ENCODE measurements around the gene TAF9.
"Not testable (repeated sequence)": the region's sequence is repeated elsewhere in the genome, so short reads cannot be mapped to it uniquely, and the experiment has no call there.

TAF9 gene

GRCh38 chr5:69335341-69335935, 33.9 kb downstream of the TAF9 start:
- Histone ChIP-seq H3K14ac (ENCODE audit: low read length) (no peak overlapping the region), H2BK120ac (ENCODE audit: low read depth, low read length) (no peak overlapping the region), H2BK15ac (ENCODE audit: low read length) (no peak overlapping the region), H3K4ac (ENCODE audit: low read length) (no peak overlapping the region), H3K4me1 (ENCODE audit: control insufficient read depth in 2 of 2, insufficient read depth in 1 of 2, low read depth in 1 of 2, low read length in 2 of 2) (no peaks in the 10 kb centered on the region), H3K4me3 (ENCODE audit: low read length in 2 of 2) (no peak overlapping the region), H3K79me1 (ENCODE audit: low read depth, low read length) (no peaks in the 10 kb centered on the region), H3K27ac (replicated peaks; ENCODE audit: low read length) (no peak overlapping the region), H2BK12ac (ENCODE audit: low read length) (no peak overlapping the region), H3K27me3 (ENCODE audit: control insufficient read depth in 3 of 3, insufficient read depth in 3 of 3, low read depth in 1 of 3, low read length in 3 of 3) (no peaks in the 10 kb centered on the region), H3K9ac (ENCODE audit: low read depth, low read length, poor library complexity) (no peak overlapping the region), H4K91ac (ENCODE audit: low read depth, low read length, poor library complexity) (no peak overlapping the region), H4K8ac (ENCODE audit: low read depth, low read length) (no peak overlapping the region), H3K4me2 (ENCODE audit: insufficient read depth, low read length, poor library complexity, severe bottlenecking) (no peak overlapping the region), H2AFZ (ENCODE audit: low read length) (no peak overlapping the region), H2BK5ac (ENCODE audit: low read length) (no peak overlapping the region), H3K18ac (ENCODE audit: low read length) (no peak overlapping the region), H3K36me3 (replicated peaks in 1 of 2; ENCODE audit: control insufficient read depth in 2 of 2, insufficient read depth in 2 of 2, low read length in 2 of 2) (no peaks in the 10 kb centered on the region), H3K9me3 (replicated peaks in 1 of 2; ENCODE audit: control insufficient read depth in 2 of 2, insufficient read depth in 1 of 2, low read depth in 1 of 2, low read length in 2 of 2) (no peaks in the 10 kb centered on the region), H3K23ac (ENCODE audit: low read depth, low read length, poor library complexity) (no peak overlapping the region), H2AK5ac (ENCODE audit: low read depth, low read length) (no peak overlapping the region)
- no CpG with 5 or more reads among the region's 7 CpGs for WGBS, 2 donors (ENCODE audit: extremely low coverage in 2 of 2, insufficient read length in 2 of 2, insufficient replicate concordance in 1 of 2)
- DNase-seq (ENCODE audit: low spot score) = no peak

GRCh38 chr5:69334793-69335268, 34.5 kb downstream of the TAF9 start:
- Histone ChIP-seq H3K23ac (ENCODE audit: low read depth, low read length, poor library complexity) (no peak overlapping the region), H3K14ac (ENCODE audit: low read length) (no peak overlapping the region), H3K4me1 (ENCODE audit: control insufficient read depth in 2 of 2, insufficient read depth in 1 of 2, low read depth in 1 of 2, low read length in 2 of 2) (no peaks in the 10 kb centered on the region), H4K91ac (ENCODE audit: low read depth, low read length, poor library complexity) (no peak overlapping the region), H3K4me2 (ENCODE audit: insufficient read depth, low read length, poor library complexity, severe bottlenecking) (no peak overlapping the region), H2AFZ (ENCODE audit: low read length) (peak overlapping the region; percentile 89), H3K4me3 (ENCODE audit: low read length in 2 of 2) (no peak overlapping the region), H3K79me1 (ENCODE audit: low read depth, low read length) (no peaks in the 10 kb centered on the region), H2BK15ac (ENCODE audit: low read length) (no peak overlapping the region), H3K9me3 (replicated peaks in 1 of 2; ENCODE audit: control insufficient read depth in 2 of 2, insufficient read depth in 1 of 2, low read depth in 1 of 2, low read length in 2 of 2) (no peaks in the 10 kb centered on the region), H3K4ac (ENCODE audit: low read length) (no peak overlapping the region), H3K27me3 (ENCODE audit: control insufficient read depth in 3 of 3, insufficient read depth in 3 of 3, low read depth in 1 of 3, low read length in 3 of 3) (no peaks in the 10 kb centered on the region), H2AK5ac (ENCODE audit: low read depth, low read length) (no peak overlapping the region), H3K36me3 (replicated peaks in 1 of 2; ENCODE audit: control insufficient read depth in 2 of 2, insufficient read depth in 2 of 2, low read length in 2 of 2) (no peaks in the 10 kb centered on the region), H2BK12ac (ENCODE audit: low read length) (no peak overlapping the region), H3K27ac (replicated peaks; ENCODE audit: low read length) (no peak overlapping the region), H4K8ac (ENCODE audit: low read depth, low read length) (no peak overlapping the region), H3K18ac (ENCODE audit: low read length) (no peak overlapping the region), H2BK5ac (ENCODE audit: low read length) (no peak overlapping the region), H3K9ac (ENCODE audit: low read depth, low read length, poor library complexity) (no peak overlapping the region), H2BK120ac (ENCODE audit: low read depth, low read length) (no peak overlapping the region)
- no CpG with 5 or more reads among the region's 18 CpGs for WGBS, 2 donors (ENCODE audit: extremely low coverage in 2 of 2, insufficient read length in 2 of 2, insufficient replicate concordance in 1 of 2)
- peak; percentile 68 for DNase-seq (ENCODE audit: low spot score)

- not testable (repeated sequence) for H3K36me3 ChIP-seq (replicated peaks in 1 of 2; ENCODE audit: control insufficient read depth in 2 of 2, insufficient read depth in 2 of 2, low read length in 2 of 2); H3K4me2 ChIP-seq (ENCODE audit: insufficient read depth, low read length, poor library complexity, severe bottlenecking); DNase-seq (ENCODE audit: low spot score); H3K9ac ChIP-seq (ENCODE audit: low read depth, low read length, poor library complexity); H3K9me3 ChIP-seq (replicated peaks in 1 of 2; ENCODE audit: control insufficient read depth in 2 of 2, insufficient read depth in 1 of 2, low read depth in 1 of 2, low read length in 2 of 2); H3K4ac ChIP-seq (ENCODE audit: low read length); H3K23ac ChIP-seq (ENCODE audit: low read depth, low read length, poor library complexity); H3K79me1 ChIP-seq (ENCODE audit: low read depth, low read length); H2AK5ac ChIP-seq (ENCODE audit: low read depth, low read length); H2BK12ac ChIP-seq (ENCODE audit: low read length); H2BK15ac ChIP-seq (ENCODE audit: low read length); H3K4me1 ChIP-seq (ENCODE audit: control insufficient read depth in 2 of 2, insufficient read depth in 1 of 2, low read depth in 1 of 2, low read length in 2 of 2); H3K4me3 ChIP-seq (ENCODE audit: low read length in 2 of 2); H2BK120ac ChIP-seq (ENCODE audit: low read depth, low read length); H4K91ac ChIP-seq (ENCODE audit: low read depth, low read length, poor library complexity); H3K27ac ChIP-seq (replicated peaks; ENCODE audit: low read length); H3K14ac ChIP-seq (ENCODE audit: low read length); H3K27me3 ChIP-seq (ENCODE audit: control insufficient read depth in 3 of 3, insufficient read depth in 3 of 3, low read depth in 1 of 3, low read length in 3 of 3); H2BK5ac ChIP-seq (ENCODE audit: low read length)
- Histone ChIP-seq H2AFZ (ENCODE audit: low read length) (peak overlapping the region; percentile 40), H3K18ac (ENCODE audit: low read length) (peak overlapping the region; percentile 17), H4K8ac (ENCODE audit: low read depth, low read length) (peak overlapping the region; percentile 17)
- no CpG with 5 or more reads among the region's 25 CpGs for WGBS, 2 donors (ENCODE audit: extremely low coverage in 2 of 2, insufficient read length in 2 of 2, insufficient replicate concordance in 1 of 2)
These were observed 35.5 kb downstream of the TAF9 start for GRCh38 chr5:69333668-69334315.

GRCh38 chr5:69331528-69332445, 37.5 kb downstream of the TAF9 start:
- H2BK5ac ChIP-seq (ENCODE audit: low read length) = no peak overlapping the region
- H3K9ac ChIP-seq (ENCODE audit: low read depth, low read length, poor library complexity) = no peak overlapping the region
- no peak overlapping the region for H3K4me3 ChIP-seq (ENCODE audit: low read length in 2 of 2)
- H3K4me2 ChIP-seq (ENCODE audit: insufficient read depth, low read length, poor library complexity, severe bottlenecking) = no peak overlapping the region
- H3K4me1 ChIP-seq (ENCODE audit: control insufficient read depth in 2 of 2, insufficient read depth in 1 of 2, low read depth in 1 of 2, low read length in 2 of 2) = no peaks in the 10 kb centered on the region
- no peak for DNase-seq (ENCODE audit: low spot score)
- no peak overlapping the region for H2BK120ac ChIP-seq (ENCODE audit: low read depth, low read length)
- no peak overlapping the region for H3K23ac ChIP-seq (ENCODE audit: low read depth, low read length, poor library complexity)
- no peaks in the 10 kb centered on the region for H3K27me3 ChIP-seq (ENCODE audit: control insufficient read depth in 3 of 3, insufficient read depth in 3 of 3, low read depth in 1 of 3, low read length in 3 of 3)
- WGBS, 2 donors (ENCODE audit: extremely low coverage in 2 of 2, insufficient read length in 2 of 2, insufficient replicate concordance in 1 of 2) = no CpG with 5 or more reads among the region's 11 CpGs
- H3K27ac ChIP-seq (replicated peaks; ENCODE audit: low read length) = no peak overlapping the region
- no peak overlapping the region for H3K14ac ChIP-seq (ENCODE audit: low read length)
- H2AK5ac ChIP-seq (ENCODE audit: low read depth, low read length) = no peak overlapping the region
- H4K91ac ChIP-seq (ENCODE audit: low read depth, low read length, poor library complexity) = no peak overlapping the region
- H2BK12ac ChIP-seq (ENCODE audit: low read length) = no peak overlapping the region
- H3K79me1 ChIP-seq (ENCODE audit: low read depth, low read length) = no peaks in the 10 kb centered on the region
- H4K8ac ChIP-seq (ENCODE audit: low read depth, low read length) = no peak overlapping the region
- no peak overlapping the region for H3K18ac ChIP-seq (ENCODE audit: low read length)
- H2AFZ ChIP-seq (ENCODE audit: low read length) = peak overlapping the region; percentile 77
- H3K9me3 ChIP-seq (replicated peaks in 1 of 2; ENCODE audit: control insufficient read depth in 2 of 2, insufficient read depth in 1 of 2, low read depth in 1 of 2, low read length in 2 of 2) = no peaks in the 10 kb centered on the region
- H3K4ac ChIP-seq (ENCODE audit: low read length) = no peak overlapping the region
- H3K36me3 ChIP-seq (replicated peaks in 1 of 2; ENCODE audit: control insufficient read depth in 2 of 2, insufficient read depth in 2 of 2, low read length in 2 of 2) = no peaks in the 10 kb centered on the region
- H2BK15ac ChIP-seq (ENCODE audit: low read length) = no peak overlapping the region
